Measurements from ENCODE around the gene PLA2G15.

Gene PLA2G15

GRCh38 chr16:68233835-68234187 lies 11.4 kb upstream of the PLA2G15 start:
- TF ChIP-seq CTCF (IDR thresholded peaks at IDR 0.05) = no peak
- Histone ChIP-seq H3K27me3 (no peaks in the 10 kb centered on the region), H3K4me3 (no peak overlapping the region), H3K36me3 (peaks cover 0 to 34% (median 0%) of the 10 kb centered on the region in 3 donors), H3K9me3 (no peaks in the 10 kb centered on the region), H3K27ac (no peak overlapping the region), H3K4me1 (peaks cover 0 to 41% (median 23%) of the 10 kb centered on the region in 4 donors)
- DNase-seq = peak in 1 of 2 donors; percentile 62
- intact Hi-C loops (cut with DNase I; ENCODE audit: low total_unique reads) = loop anchor here (10.0 kb wide), 1 partner anchor 149 kb away; the partner anchor contains the start of gene NFATC3

DNA sequence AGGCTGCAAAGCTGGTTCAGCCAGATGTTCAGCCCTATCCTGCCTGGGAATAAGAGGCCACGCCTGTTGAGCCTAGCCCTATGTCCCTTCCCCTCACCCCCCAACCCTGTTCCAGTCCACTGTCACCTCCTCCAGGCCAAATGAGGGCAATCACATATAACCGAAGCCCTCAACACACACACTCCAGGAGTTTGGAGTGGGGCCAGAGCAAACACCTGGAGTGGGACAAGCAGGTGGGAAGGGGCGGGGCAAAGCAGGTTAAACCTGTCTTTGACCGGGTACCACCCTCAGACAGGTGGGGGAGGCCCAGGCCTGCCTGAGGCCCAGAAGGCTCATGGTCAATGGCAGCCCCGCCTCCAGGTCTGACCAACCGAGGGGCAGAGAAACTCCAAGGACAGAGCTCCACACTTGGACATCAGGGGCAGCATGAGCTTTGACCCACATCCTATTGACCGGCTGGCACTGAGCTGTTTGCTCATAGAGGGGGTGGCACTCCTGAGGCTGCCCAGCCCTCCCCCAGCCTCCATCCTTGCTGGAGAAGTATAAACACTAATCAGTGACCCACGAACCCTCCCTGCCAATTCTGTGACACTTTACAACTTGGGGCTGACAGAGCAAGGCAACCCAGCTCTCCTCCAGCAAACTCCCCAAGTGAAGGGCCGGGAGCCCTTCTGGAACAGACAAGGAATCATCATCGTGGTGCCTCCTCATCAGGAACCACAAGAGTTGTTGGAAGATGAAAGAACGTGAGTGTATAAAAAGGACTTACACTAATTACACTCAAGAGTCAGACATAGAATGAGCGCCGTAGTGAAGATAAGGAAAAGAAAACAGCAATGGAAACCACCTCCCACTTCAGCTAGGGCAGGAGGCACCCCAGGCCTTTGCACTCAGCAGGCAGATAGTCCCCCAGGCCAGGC lies 10.7 kb upstream of the PLA2G15 start:
- Histone ChIP-seq H3K27ac (peak overlapping the region in 1 of 2 donors; percentile 84), H3K4me1 (peaks cover 0 to 36% (median 21%) of the 10 kb centered on the region in 4 donors), H3K9me3 (no peaks in the 10 kb centered on the region), H3K36me3 (peaks cover 0 to 33% (median 0%) of the 10 kb centered on the region in 3 donors), H3K4me3 (no peak overlapping the region), H3K27me3 (no peaks in the 10 kb centered on the region)
- TF ChIP-seq CTCF (IDR thresholded peaks at IDR 0.05) = no peak
- intact Hi-C loops (cut with DNase I; ENCODE audit: low total_unique reads) = loop anchor here (10.0 kb wide), 1 partner anchor 150 kb away; the partner anchor contains the start of gene NFATC3
- peak in 1 of 2 donors; percentile 75 for DNase-seq

- H3K4me3 ChIP-seq = peak overlapping the region; percentile 60 to 88
- H3K27ac ChIP-seq = peak overlapping the region; percentile 51 to 84
- peaks cover 0 to 24% (median 0%) of the 10 kb centered on the region in 3 donors for H3K36me3 ChIP-seq
- intact Hi-C loops (cut with DNase I; ENCODE audit: low total_unique reads) = loop anchor here (10.0 kb wide), 1 partner anchor 150 kb away; the partner anchor contains the start of gene NFATC3
- no peak for TF ChIP-seq CTCF (IDR thresholded peaks at IDR 0.05)
- no peaks in the 10 kb centered on the region for H3K27me3 ChIP-seq
- H3K4me1 ChIP-seq = peaks cover 0 to 41% (median 23%) of the 10 kb centered on the region in 4 donors
- H3K9me3 ChIP-seq = no peaks in the 10 kb centered on the region
- peak in 1 of 2 donors; percentile 72 for DNase-seq
Observed at GRCh38 chr16:68235108-68235886, 9.9 kb upstream of the PLA2G15 start.

- H3K27ac ChIP-seq = peak within 1 kb of the TSS; percentile 84 to 86
- H3K4me1 ChIP-seq = peaks cover 0 to 41% (median 23%) of the 10 kb centered on the region in 4 donors
- H3K4me3 ChIP-seq = peak within 1 kb of the TSS; percentile 60 to 88
- no peak for DNase-seq
- no peaks in the 10 kb centered on the region for H3K27me3 ChIP-seq
- no peaks in the 10 kb centered on the region for H3K9me3 ChIP-seq
- intact Hi-C loops (cut with DNase I; ENCODE audit: low total_unique reads) = loop anchor here (10.0 kb wide), 1 partner anchor 151 kb away; the partner anchor contains the start of gene NFATC3
- TF ChIP-seq CTCF (IDR thresholded peaks at IDR 0.05) = no peak
- H3K36me3 ChIP-seq = peaks cover 0 to 19% (median 0%) of the 10 kb centered on the region in 3 donors
Observed at GRCh38 chr16:68235887-68236136, 9.4 kb upstream of the PLA2G15 start, which contains the start of gene ESRP2. Gene ESRP2, minus strand, starts transcription at chr16:68236127. Its CDS starts 82 bp downstream, at chr16:68236045.

DNA sequence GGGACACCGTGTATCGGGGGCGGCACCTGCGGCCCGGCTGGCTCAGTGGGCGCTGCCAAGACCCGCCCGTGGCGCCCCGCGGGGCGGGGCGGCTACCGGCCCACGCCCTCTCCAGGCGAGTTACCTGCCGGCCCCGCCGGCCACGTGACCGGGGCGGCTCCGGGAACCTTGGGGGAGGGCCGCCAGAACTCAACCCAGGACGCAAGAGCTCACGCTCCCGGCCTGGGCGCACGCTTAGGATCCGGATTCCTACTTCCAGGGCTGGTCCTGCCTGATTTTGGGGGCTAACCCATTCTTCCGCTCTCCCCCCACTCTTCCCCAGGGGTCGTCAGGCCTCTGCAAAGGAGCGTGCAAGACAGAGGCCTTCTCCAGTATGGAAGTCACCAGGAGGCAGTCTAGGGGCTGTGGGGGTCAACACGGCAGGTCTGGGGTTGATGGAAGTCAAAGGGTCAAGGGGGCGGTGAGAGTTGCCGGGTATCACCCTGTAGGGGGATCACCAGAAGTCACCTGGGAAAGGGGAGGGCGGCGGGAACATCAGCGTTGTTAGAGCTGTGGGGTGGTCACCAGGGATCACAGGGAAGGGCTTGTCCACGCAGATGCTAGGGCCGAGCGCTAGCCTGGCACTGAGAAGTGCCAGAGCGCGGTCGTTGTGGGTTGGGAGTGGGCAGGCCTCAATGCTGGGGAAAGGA lies 8.9 kb upstream of the PLA2G15 start:
- Histone ChIP-seq H3K4me3 (peak overlapping the region; percentile 60 to 88), H3K9me3 (no peaks in the 10 kb centered on the region), H3K36me3 (peaks cover 0 to 14% (median 0%) of the 10 kb centered on the region in 3 donors), H3K4me1 (peaks cover 0 to 41% (median 23%) of the 10 kb centered on the region in 4 donors), H3K27me3 (no peaks in the 10 kb centered on the region), H3K27ac (peak overlapping the region; percentile 84 to 86)
- DNase-seq = peak in 1 of 2 donors; percentile 73
- TF ChIP-seq CTCF (IDR thresholded peaks at IDR 0.05) = no peak
- intact Hi-C loops (cut with DNase I; ENCODE audit: low total_unique reads) = loop anchor here (10.0 kb wide), 1 partner anchor 151 kb away; the partner anchor contains the start of gene NFATC3

Data from tibial artery (tissue), 4 donors.